ENCODE results near the gene C1QTNF3.

C1QTNF3 gene

GRCh38 chr5:34051374-34051980 lies 8.5 kb upstream of the C1QTNF3 start:
- Histone ChIP-seq H3K27me3 (replicated peaks; ENCODE audit: control insufficient read depth, insufficient read depth, low read length) (no peaks in the 10 kb centered on the region), H3K4me3 (replicated peaks; ENCODE audit: low read depth, low read length) (no peak overlapping the region), H3K36me3 (ENCODE audit: control insufficient read depth, insufficient read depth, low read length) (no peaks in the 10 kb centered on the region)
- DNase-seq (ENCODE audit: extremely low read depth, insufficient read length), result no peak
- no peak for TF ChIP-seq CTCF (IDR thresholded peaks at IDR 0.05; ENCODE audit: insufficient read depth, low read length, poor library complexity, severe bottlenecking)

- DNase-seq (ENCODE audit: extremely low read depth, insufficient read length), result no peak
- TF ChIP-seq CTCF (IDR thresholded peaks at IDR 0.05; ENCODE audit: insufficient read depth, low read length, poor library complexity, severe bottlenecking), result no peak
Observed at GRCh38 chr5:34047774-34048572, 5.0 kb upstream of the C1QTNF3 start.

DNA sequence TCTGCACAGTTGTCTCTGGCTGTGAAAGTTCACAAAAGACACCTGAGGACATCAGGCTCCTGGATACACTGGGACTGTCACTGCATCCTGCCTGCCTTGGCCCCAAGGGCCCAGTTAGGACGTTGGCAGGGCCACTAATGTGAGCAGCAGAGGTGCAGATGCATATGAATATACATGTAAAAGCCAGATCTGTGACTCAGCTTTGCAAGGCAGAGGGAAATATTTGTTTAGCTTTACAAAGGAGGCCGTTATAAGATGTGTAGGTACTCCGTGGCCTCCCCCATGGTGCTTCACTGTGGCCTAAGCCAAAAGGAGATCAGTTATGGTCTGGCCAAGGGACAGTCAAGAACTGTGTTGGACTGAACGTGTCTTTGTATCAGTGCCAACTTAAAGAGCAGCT lies 4.1 kb upstream of the C1QTNF3 start:
- DNase-seq (ENCODE audit: extremely low read depth, insufficient read length), result no peak
- no peak for TF ChIP-seq CTCF (IDR thresholded peaks at IDR 0.05; ENCODE audit: insufficient read depth, low read length, poor library complexity, severe bottlenecking)

More at GRCh38 chr5:34047774-34048572, 5.0 kb upstream of the C1QTNF3 start:
- Histone ChIP-seq H3K4me3 (replicated peaks; ENCODE audit: low read depth, low read length) (no peak overlapping the region), H3K27me3 (replicated peaks; ENCODE audit: control insufficient read depth, insufficient read depth, low read length) (no peaks in the 10 kb centered on the region), H3K36me3 (ENCODE audit: control insufficient read depth, insufficient read depth, low read length) (no peaks in the 10 kb centered on the region)

GRCh38 chr5:34045996-34046395 lies 3.0 kb upstream of the C1QTNF3 start:
- H3K27me3 ChIP-seq (replicated peaks; ENCODE audit: control insufficient read depth, insufficient read depth, low read length), result no peaks in the 10 kb centered on the region
- no peak for DNase-seq (ENCODE audit: extremely low read depth, insufficient read length)
- H3K36me3 ChIP-seq (ENCODE audit: control insufficient read depth, insufficient read depth, low read length), result no peaks in the 10 kb centered on the region
- no peak for TF ChIP-seq CTCF (IDR thresholded peaks at IDR 0.05; ENCODE audit: insufficient read depth, low read length, poor library complexity, severe bottlenecking)
- no peak overlapping the region for H3K4me3 ChIP-seq (replicated peaks; ENCODE audit: low read depth, low read length)

More for the DNA sequence above, 4.1 kb upstream of the C1QTNF3 start:
- H3K27me3 ChIP-seq (replicated peaks; ENCODE audit: control insufficient read depth, insufficient read depth, low read length), result no peaks in the 10 kb centered on the region
- no peaks in the 10 kb centered on the region for H3K36me3 ChIP-seq (ENCODE audit: control insufficient read depth, insufficient read depth, low read length)
- H3K4me3 ChIP-seq (replicated peaks; ENCODE audit: low read depth, low read length), result no peak overlapping the region

DNA sequence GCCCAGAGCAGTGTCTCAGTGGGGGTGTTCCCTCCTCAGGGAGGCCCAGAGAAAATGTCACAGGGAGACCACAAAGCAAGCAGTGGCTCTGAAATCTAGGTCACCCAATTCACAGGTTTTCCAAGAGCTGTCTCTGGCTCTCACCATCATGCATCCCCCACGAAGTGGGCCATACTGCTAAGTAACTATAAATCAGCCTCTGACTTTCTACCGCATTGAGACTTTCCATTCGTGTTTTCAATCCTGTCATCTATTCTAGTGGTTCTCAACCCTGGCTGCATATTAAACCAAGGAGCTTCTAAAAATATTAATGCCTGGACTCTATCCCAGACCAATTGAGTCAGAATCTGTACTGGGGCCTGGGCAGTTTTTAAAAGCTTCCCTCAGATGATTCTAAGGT lies 2.0 kb upstream of the C1QTNF3 start:
- Histone ChIP-seq H3K27me3 (replicated peaks; ENCODE audit: control insufficient read depth, insufficient read depth, low read length) (no peaks in the 10 kb centered on the region), H3K36me3 (ENCODE audit: control insufficient read depth, insufficient read depth, low read length) (no peaks in the 10 kb centered on the region), H3K4me3 (replicated peaks; ENCODE audit: low read depth, low read length) (no peak overlapping the region)
- no peak for DNase-seq (ENCODE audit: extremely low read depth, insufficient read length)
- TF ChIP-seq CTCF (IDR thresholded peaks at IDR 0.05; ENCODE audit: insufficient read depth, low read length, poor library complexity, severe bottlenecking), result no peak

All from GM06990 (cell line).